ENCODE data around the gene ESYT2. TPM values are rescaled to one million over a fixed set of nuclear protein-coding genes. Genes with fewer than 3 reads are reported as not detected.

The ESYT2 gene
- total RNA-seq, 5 donors from 2014 or later (not counting 1 experiment from before 2014, with no cell fraction given): 99.0 to 122 (median 116) TPM

GRCh38 chr7:158731761-158732160 is 97.5 kb downstream of the ESYT2 start:
- ChIA-PET CTCF (no interaction called here), POLR2A (no interaction called here)
- no peak overlapping the region for H3K4me3 Mint-ChIP-seq
- DNase-seq (no peak), ATAC-seq (replicated peaks in 1 of 4) (no peak)
- H3K9me3 ChIP-seq: no peaks in the 10 kb centered on the region
- H3K27ac ChIP-seq (ENCODE audit: low read length): no peak overlapping the region
- no peak overlapping the region for H3K4me3 ChIP-seq (ENCODE audit: control insufficient read depth in 1 of 2, extremely low read depth in 1 of 2, low read length in 1 of 2)
- no peaks in the 10 kb centered on the region for H3K4me1 ChIP-seq (ENCODE audit: control insufficient read depth in 1 of 2, extremely low read depth in 1 of 2, insufficient read depth in 2 of 2, low read length in 2 of 2)
- peaks cover 39% of the 10 kb centered on the region for H3K36me3 Mint-ChIP-seq
- peaks cover 10 to 52% of the 10 kb centered on the region in 2 donors for H3K36me3 ChIP-seq (ENCODE audit: control insufficient read depth in 2 of 2, extremely low read depth in 1 of 2, insufficient read depth in 1 of 2, low read length in 1 of 2)
- peaks cover 0 to 2% (median 0%) of the 10 kb centered on the region in 3 donors for H3K4me1 Mint-ChIP-seq
- H3K9me3 Mint-ChIP-seq: no peaks in the 10 kb centered on the region
- 95% methylated on average over 3 of the region's 6 CpGs for WGBS (ENCODE audit: insufficient coverage)
- no peaks in the 10 kb centered on the region for H3K27me3 Mint-ChIP-seq
- H3K27ac Mint-ChIP-seq: peak overlapping the region in 1 of 2 donors; percentile 11
- H3K27me3 ChIP-seq (replicated peaks in 1 of 2; ENCODE audit: control insufficient read depth in 2 of 2, extremely low read depth in 1 of 2, insufficient read depth in 2 of 2, low read length in 1 of 2): no peaks in the 10 kb centered on the region

GRCh38 chr7:158730383-158731346 is 98.6 kb downstream of the ESYT2 start:
- no peak overlapping the region for H3K4me3 ChIP-seq (ENCODE audit: control insufficient read depth in 1 of 2, extremely low read depth in 1 of 2, low read length in 1 of 2)
- peaks cover 10 to 42% of the 10 kb centered on the region in 2 donors for H3K36me3 ChIP-seq (ENCODE audit: control insufficient read depth in 2 of 2, extremely low read depth in 1 of 2, insufficient read depth in 1 of 2, low read length in 1 of 2)
- POLR2A ChIA-PET: no interaction called here
- no peak overlapping the region for H3K27ac ChIP-seq (ENCODE audit: low read length)
- H3K27me3 ChIP-seq (replicated peaks in 1 of 2; ENCODE audit: control insufficient read depth in 2 of 2, extremely low read depth in 1 of 2, insufficient read depth in 2 of 2, low read length in 1 of 2): no peaks in the 10 kb centered on the region
- WGBS (ENCODE audit: insufficient coverage): 95% methylated on average over 9 of the region's 23 CpGs
- Mint-ChIP-seq H3K4me1 (peaks cover 0 to 2% (median 0%) of the 10 kb centered on the region in 3 donors), H3K36me3 (peaks cover 30% of the 10 kb centered on the region), H3K27me3 (no peaks in the 10 kb centered on the region), H3K27ac (peak overlapping the region; percentile 2 to 60), H3K9me3 (no peaks in the 10 kb centered on the region), H3K4me3 (no peak overlapping the region)
- no peaks in the 10 kb centered on the region for H3K4me1 ChIP-seq (ENCODE audit: control insufficient read depth in 1 of 2, extremely low read depth in 1 of 2, insufficient read depth in 2 of 2, low read length in 2 of 2)
- peak in 1 of 4 experiments; percentile 38 for ATAC-seq (replicated peaks in 1 of 4)
- DNase-seq: no peak
- no peaks in the 10 kb centered on the region for H3K9me3 ChIP-seq
- CTCF ChIA-PET: interaction anchor here in 1 of 2 donors (1.6 kb wide), 1 partner anchor 36 kb away, joined by 3 read pairs; no protein-coding TSS in a partner anchor

GRCh38 chr7:158729646-158730382 is 99.5 kb downstream of the ESYT2 start:
- H3K4me3 ChIP-seq (ENCODE audit: control insufficient read depth in 1 of 2, extremely low read depth in 1 of 2, low read length in 1 of 2): no peak overlapping the region

GRCh38 chr7:158728911-158729645 is 100.2 kb downstream of the ESYT2 start:
- no peaks in the 10 kb centered on the region for H3K27me3 Mint-ChIP-seq
- peaks cover 2 to 26% of the 10 kb centered on the region in 2 donors for H3K36me3 ChIP-seq (ENCODE audit: control insufficient read depth in 2 of 2, extremely low read depth in 1 of 2, insufficient read depth in 1 of 2, low read length in 1 of 2)
- no peak overlapping the region for H3K4me3 Mint-ChIP-seq
- H3K9me3 Mint-ChIP-seq: no peaks in the 10 kb centered on the region
- DNase-seq: no peak
- peaks cover 18% of the 10 kb centered on the region for H3K36me3 Mint-ChIP-seq
- no peak overlapping the region for H3K27ac ChIP-seq (ENCODE audit: low read length)
- H3K27me3 ChIP-seq (replicated peaks in 1 of 2; ENCODE audit: control insufficient read depth in 2 of 2, extremely low read depth in 1 of 2, insufficient read depth in 2 of 2, low read length in 1 of 2): no peaks in the 10 kb centered on the region
- H3K4me1 Mint-ChIP-seq: peaks cover 0 to 2% (median 0%) of the 10 kb centered on the region in 3 donors
- H3K4me3 ChIP-seq (ENCODE audit: control insufficient read depth in 1 of 2, extremely low read depth in 1 of 2, low read length in 1 of 2): no peak overlapping the region
- ChIA-PET POLR2A (interaction anchor here in 1 of 2 donors (0.6 kb wide), 1 partner anchor 1852 kb away, joined by 3 read pairs; no protein-coding TSS in a partner anchor), CTCF (interaction anchor here in 1 of 2 donors (0.7 kb wide), 1 partner anchor 33 kb away, joined by 3 read pairs; no protein-coding TSS in a partner anchor)
- H3K9me3 ChIP-seq: no peaks in the 10 kb centered on the region
- H3K4me1 ChIP-seq (ENCODE audit: control insufficient read depth in 1 of 2, extremely low read depth in 1 of 2, insufficient read depth in 2 of 2, low read length in 2 of 2): no peaks in the 10 kb centered on the region
- WGBS (ENCODE audit: insufficient coverage): 74% methylated on average over 3 of the region's 16 CpGs
- ATAC-seq (replicated peaks in 1 of 4): no peak
- H3K27ac Mint-ChIP-seq: no peak overlapping the region

More at GRCh38 chr7:158729646-158730382, 99.5 kb downstream of the ESYT2 start:
- POLR2A ChIA-PET: interaction anchor here in 1 of 2 donors (0.6 kb wide), 1 partner anchor 1852 kb away, joined by 3 read pairs; no protein-coding TSS in a partner anchor
- Mint-ChIP-seq H3K27me3 (no peaks in the 10 kb centered on the region), H3K27ac (peak overlapping the region; percentile 12 to 64), H3K4me3 (no peak overlapping the region), H3K9me3 (no peaks in the 10 kb centered on the region), H3K4me1 (peaks cover 0 to 2% (median 0%) of the 10 kb centered on the region in 3 donors), H3K36me3 (peaks cover 22% of the 10 kb centered on the region)
- Histone ChIP-seq H3K36me3 (ENCODE audit: control insufficient read depth in 2 of 2, extremely low read depth in 1 of 2, insufficient read depth in 1 of 2, low read length in 1 of 2) (peaks cover 9 to 33% of the 10 kb centered on the region in 2 donors), H3K9me3 (no peaks in the 10 kb centered on the region), H3K27me3 (replicated peaks in 1 of 2; ENCODE audit: control insufficient read depth in 2 of 2, extremely low read depth in 1 of 2, insufficient read depth in 2 of 2, low read length in 1 of 2) (no peaks in the 10 kb centered on the region), H3K4me1 (ENCODE audit: control insufficient read depth in 1 of 2, extremely low read depth in 1 of 2, insufficient read depth in 2 of 2, low read length in 2 of 2) (no peaks in the 10 kb centered on the region), H3K27ac (ENCODE audit: low read length) (no peak overlapping the region)
- ATAC-seq (replicated peaks in 1 of 4) (peak in 1 of 4 experiments; percentile 20), DNase-seq (no peak)
- CTCF ChIA-PET: interaction anchor here in 1 of 2 donors (1.6 kb wide), 1 partner anchor 35 kb away, joined by 3 read pairs; no protein-coding TSS in a partner anchor
- 86% methylated on average over 2 of the region's 7 CpGs for WGBS (ENCODE audit: insufficient coverage)

GRCh38 chr7:158727690-158728089 is 101.6 kb downstream of the ESYT2 start:
- no CpG with 5 or more reads among the region's 5 CpGs for WGBS (ENCODE audit: insufficient coverage)
- no peaks in the 10 kb centered on the region for H3K27me3 ChIP-seq (replicated peaks in 1 of 2; ENCODE audit: control insufficient read depth in 2 of 2, extremely low read depth in 1 of 2, insufficient read depth in 2 of 2, low read length in 1 of 2)
- ChIA-PET POLR2A (no interaction called here), CTCF (no interaction called here)
- H3K9me3 Mint-ChIP-seq: no peaks in the 10 kb centered on the region
- H3K4me3 ChIP-seq (ENCODE audit: control insufficient read depth in 1 of 2, extremely low read depth in 1 of 2, low read length in 1 of 2): no peak overlapping the region
- no peaks in the 10 kb centered on the region for H3K4me1 ChIP-seq (ENCODE audit: control insufficient read depth in 1 of 2, extremely low read depth in 1 of 2, insufficient read depth in 2 of 2, low read length in 2 of 2)
- H3K27ac Mint-ChIP-seq: no peak overlapping the region
- H3K4me1 Mint-ChIP-seq: peaks cover 0 to 2% (median 0%) of the 10 kb centered on the region in 3 donors
- no peak for DNase-seq
- H3K36me3 Mint-ChIP-seq: peaks cover 18% of the 10 kb centered on the region
- H3K9me3 ChIP-seq: no peaks in the 10 kb centered on the region
- no peak for ATAC-seq (replicated peaks in 1 of 4)
- peaks cover 2 to 16% of the 10 kb centered on the region in 2 donors for H3K36me3 ChIP-seq (ENCODE audit: control insufficient read depth in 2 of 2, extremely low read depth in 1 of 2, insufficient read depth in 1 of 2, low read length in 1 of 2)
- H3K4me3 Mint-ChIP-seq: no peak overlapping the region
- H3K27ac ChIP-seq (ENCODE audit: low read length): no peak overlapping the region
- H3K27me3 Mint-ChIP-seq: no peaks in the 10 kb centered on the region

Data from T-cell (primary cell).